Vagina (tissue), 2 donors: ENCODE measurements around the gene NT5DC2.

ENCODE experiments used
- POLR2AphosphoS5 ChIP-seq, 2 donors: sonication (generic); formaldehyde crosslinking; IDR thresholded peaks; one replicate each; pipeline ENCODE4 v1.9.0; 2017; ENCODE audit warnings: antibody characterized with exemption in 2 of 2, mild to moderate bottlenecking in 2 of 2, low read depth in 1 of 2; ENCODE audit not compliant: insufficient read depth in 1 of 2
- TF ChIP-seq, protein P1 (sequence below), 3 experiments: fragments of 450-650 bp in 2 of 3; fragments of 200-600 bp in 1 of 3; sonication (generic) in 1 of 3; IDR thresholded peaks; one replicate each; pipeline ENCODE4 v1.5.1; 2017 to 2019; ENCODE audit warnings: antibody characterized with exemption in 3 of 3, mild to moderate bottlenecking in 2 of 3, moderate library complexity in 2 of 3

DNA sequence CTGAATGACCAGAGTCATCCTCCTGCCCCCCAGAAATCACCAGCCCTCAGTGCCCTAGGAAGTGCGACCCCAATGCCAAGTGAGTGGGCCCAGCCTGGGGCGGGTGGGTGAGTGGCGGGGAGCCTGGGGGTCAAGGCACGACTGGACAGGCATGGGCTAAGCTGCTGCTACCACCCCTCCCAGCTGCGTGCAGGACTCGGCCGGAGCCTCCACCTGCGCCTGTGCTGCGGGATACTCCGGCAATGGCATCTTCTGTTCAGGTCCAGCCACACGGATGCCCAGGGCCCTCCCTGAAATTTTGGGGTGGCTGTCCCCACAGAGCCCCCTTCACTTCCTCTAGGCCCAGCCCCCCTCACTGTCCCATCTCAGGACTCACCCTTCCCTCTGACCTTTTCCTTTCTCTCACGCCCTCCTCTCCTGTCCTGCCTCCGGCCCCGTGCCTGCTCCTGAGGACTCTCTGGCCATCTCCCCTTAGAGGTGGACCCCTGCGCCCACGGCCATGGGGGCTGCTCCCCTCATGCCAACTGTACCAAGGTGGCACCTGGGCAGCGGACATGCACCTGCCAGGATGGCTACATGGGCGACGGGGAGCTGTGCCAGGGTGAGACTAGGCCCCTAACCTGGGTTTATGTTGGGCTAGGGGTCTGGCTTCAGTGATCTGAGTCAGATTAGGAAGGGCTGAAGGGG lies 17.0 kb downstream of the NT5DC2 start:
- TF ChIP-seq, protein P1, sequence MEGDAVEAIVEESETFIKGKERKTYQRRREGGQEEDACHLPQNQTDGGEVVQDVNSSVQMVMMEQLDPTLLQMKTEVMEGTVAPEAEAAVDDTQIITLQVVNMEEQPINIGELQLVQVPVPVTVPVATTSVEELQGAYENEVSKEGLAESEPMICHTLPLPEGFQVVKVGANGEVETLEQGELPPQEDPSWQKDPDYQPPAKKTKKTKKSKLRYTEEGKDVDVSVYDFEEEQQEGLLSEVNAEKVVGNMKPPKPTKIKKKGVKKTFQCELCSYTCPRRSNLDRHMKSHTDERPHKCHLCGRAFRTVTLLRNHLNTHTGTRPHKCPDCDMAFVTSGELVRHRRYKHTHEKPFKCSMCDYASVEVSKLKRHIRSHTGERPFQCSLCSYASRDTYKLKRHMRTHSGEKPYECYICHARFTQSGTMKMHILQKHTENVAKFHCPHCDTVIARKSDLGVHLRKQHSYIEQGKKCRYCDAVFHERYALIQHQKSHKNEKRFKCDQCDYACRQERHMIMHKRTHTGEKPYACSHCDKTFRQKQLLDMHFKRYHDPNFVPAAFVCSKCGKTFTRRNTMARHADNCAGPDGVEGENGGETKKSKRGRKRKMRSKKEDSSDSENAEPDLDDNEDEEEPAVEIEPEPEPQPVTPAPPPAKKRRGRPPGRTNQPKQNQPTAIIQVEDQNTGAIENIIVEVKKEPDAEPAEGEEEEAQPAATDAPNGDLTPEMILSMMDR (IDR thresholded peaks at IDR 0.05): no peak
- no peak for TF ChIP-seq POLR2AphosphoS5 (IDR thresholded peaks at IDR 0.05; ENCODE audit: insufficient read depth in 1 of 2, low read depth in 1 of 2)
